ENCODE data around the gene LAMC1. TPM values are rescaled to one million over a fixed set of nuclear protein-coding genes. Genes with fewer than 3 reads are reported as not detected.

LAMC1 gene
- total and polyA plus RNA-seq, 10 of the 15 experiments (the other 5 are each of a cell fraction or from before 2014, with no cell fraction given), result 4.6 to 51.4 (median 25.6) TPM

- TF ChIP-seq YBX1 (IDR thresholded peaks at IDR 0.05) (no peak), TARDBP (IDR thresholded peaks at IDR 0.05; ENCODE audit: borderline replicate concordance) (no peak), ZNF217 (IDR thresholded peaks at IDR 0.05) (no peak), FOS (IDR thresholded peaks at IDR 0.05; ENCODE audit: borderline replicate concordance, extremely low read depth, insufficient read length) (no peak), MXI1 (IDR thresholded peaks at IDR 0.05; ENCODE audit: low read depth, low read length) (no peak), ZNF207 (IDR thresholded peaks at IDR 0.05; ENCODE audit: borderline replicate concordance) (no peak), KAT2A (conservative IDR thresholded peaks at IDR 0.05; ENCODE audit: control insufficient read depth, low read depth, low read length) (no peak), RB1 (IDR thresholded peaks at IDR 0.05; ENCODE audit: borderline replicate concordance) (no peak), EP300 (IDR thresholded peaks at IDR 0.05; ENCODE audit: borderline replicate concordance in 1 of 2, control insufficient read depth in 1 of 2, low read depth in 2 of 2, low read length in 2 of 2) (peak in 1 of 2 experiments; percentile 45; a peak in 2 of 4 replicates), PAX8 (IDR thresholded peaks at IDR 0.05) (no peak), ZBTB40 (IDR thresholded peaks at IDR 0.05; ENCODE audit: borderline replicate concordance) (no peak), HCFC1 (IDR thresholded peaks at IDR 0.05; ENCODE audit: low read length) (no peak), MEF2B (IDR thresholded peaks at IDR 0.05; ENCODE audit: partially characterized antibody, poor library complexity, severe bottlenecking) (peak; percentile 62), CEBPZ (IDR thresholded peaks at IDR 0.05; ENCODE audit: low read depth, low read length) (no peak), TCF7 (IDR thresholded peaks at IDR 0.05; ENCODE audit: borderline replicate concordance) (peak; percentile 88), TCF3 (IDR thresholded peaks at IDR 0.05; ENCODE audit: borderline replicate concordance, insufficient read depth, low read depth, low read length) (no peak), CREM (IDR thresholded peaks at IDR 0.05; ENCODE audit: low read depth) (peak; percentile 46), GATAD2B (conservative IDR thresholded peaks at IDR 0.05; ENCODE audit: low read depth) (peak; percentile 18; the same call in 1 of the 2 replicates), MEF2A (IDR thresholded peaks at IDR 0.05; ENCODE audit: insufficient read depth, low read depth, low read length) (no peak), PML (IDR thresholded peaks at IDR 0.05; ENCODE audit: low read length) (peak; percentile 27; the same call in 1 of the 2 replicates)
- TF ChIP-seq, protein P1, sequence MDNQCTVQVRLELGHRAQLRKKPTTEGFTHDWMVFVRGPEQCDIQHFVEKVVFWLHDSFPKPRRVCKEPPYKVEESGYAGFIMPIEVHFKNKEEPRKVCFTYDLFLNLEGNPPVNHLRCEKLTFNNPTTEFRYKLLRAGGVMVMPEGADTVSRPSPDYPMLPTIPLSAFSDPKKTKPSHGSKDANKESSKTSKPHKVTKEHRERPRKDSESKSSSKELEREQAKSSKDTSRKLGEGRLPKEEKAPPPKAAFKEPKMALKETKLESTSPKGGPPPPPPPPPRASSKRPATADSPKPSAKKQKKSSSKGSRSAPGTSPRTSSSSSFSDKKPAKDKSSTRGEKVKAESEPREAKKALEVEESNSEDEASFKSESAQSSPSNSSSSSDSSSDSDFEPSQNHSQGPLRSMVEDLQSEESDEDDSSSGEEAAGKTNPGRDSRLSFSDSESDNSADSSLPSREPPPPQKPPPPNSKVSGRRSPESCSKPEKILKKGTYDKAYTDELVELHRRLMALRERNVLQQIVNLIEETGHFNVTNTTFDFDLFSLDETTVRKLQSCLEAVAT (IDR thresholded peaks at IDR 0.05), result peak; percentile 28; the same call in 1 of the 2 replicates
Measured at GRCh38 chr1:183025782-183026774, 2.9 kb downstream of the LAMC1 start (continued).
